Kidney epithelial cell (primary cell): ENCODE results near the gene CUL9. TPM values are rescaled to one million over a fixed set of nuclear protein-coding genes. Genes with fewer than 3 reads are reported as not detected.

ENCODE experiments used
- DNase-seq: peaks from one replicate; pipeline ENCODE4 v3.0.0-alpha.2; 2010; ENCODE audit warnings: low read depth
- H3K27me3 ChIP-seq: 2 replicates; pipeline ENCODE4 v1.6.0; 2011; ENCODE audit warnings: low read length; ENCODE audit not compliant: control insufficient read depth, insufficient read depth
- H3K36me3 ChIP-seq: 2 replicates; pipeline ENCODE4 v1.5.1; 2011; ENCODE audit warnings: low read length; ENCODE audit not compliant: control insufficient read depth, insufficient read depth
- H3K4me3 ChIP-seq: 2 replicates; pipeline ENCODE4 v1.5.1; 2011; ENCODE audit warnings: low read depth, mild to moderate bottlenecking, control low read depth, low read length
- total RNA-seq: library from RNA; depleted of rRNA; stranded (reverse); fragments of >200 nt; gene quantifications from 2 replicates; pipeline ENCODE4 v1.2.3, GENCODE V29; 2015
- TF ChIP-seq, protein P1 (sequence below): IDR thresholded peaks from 2 replicates; pipeline ENCODE4 v1.5.1; 2011; ENCODE audit warnings: mild to moderate bottlenecking, moderate library complexity, low read length, control low read depth, inconsistent platforms; ENCODE audit not compliant: insufficient read depth, poor library complexity, severe bottlenecking

CUL9 gene
- total RNA-seq, 1 donor from 2014 or later: 41.1 TPM

DNA sequence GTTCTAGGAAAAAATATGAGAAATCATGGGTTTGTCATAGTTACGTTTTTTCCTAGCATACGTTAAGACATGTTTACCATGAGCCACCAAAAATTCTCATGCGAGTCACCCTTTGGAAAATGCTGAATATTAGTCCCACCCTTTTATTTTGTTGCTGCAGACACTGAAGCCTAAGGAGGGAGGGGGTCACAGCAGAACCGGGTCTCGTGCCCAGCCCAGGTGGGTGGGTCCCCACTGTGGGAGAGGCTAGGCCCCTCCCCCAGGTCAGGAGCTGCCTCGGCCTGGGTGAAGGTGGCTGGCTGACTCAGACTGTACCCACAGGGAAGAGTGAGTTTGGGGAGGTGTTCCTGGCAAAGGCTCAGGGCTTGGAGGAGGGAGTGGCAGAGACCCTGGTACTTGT lies 37.1 kb upstream of the CUL9 start:
- Histone ChIP-seq H3K27me3 (no peaks in the 10 kb centered on the region), H3K4me3 (no peak overlapping the region), H3K36me3 (peaks cover 1% of the 10 kb centered on the region)
- no peak for DNase-seq
- TF ChIP-seq, protein P1, sequence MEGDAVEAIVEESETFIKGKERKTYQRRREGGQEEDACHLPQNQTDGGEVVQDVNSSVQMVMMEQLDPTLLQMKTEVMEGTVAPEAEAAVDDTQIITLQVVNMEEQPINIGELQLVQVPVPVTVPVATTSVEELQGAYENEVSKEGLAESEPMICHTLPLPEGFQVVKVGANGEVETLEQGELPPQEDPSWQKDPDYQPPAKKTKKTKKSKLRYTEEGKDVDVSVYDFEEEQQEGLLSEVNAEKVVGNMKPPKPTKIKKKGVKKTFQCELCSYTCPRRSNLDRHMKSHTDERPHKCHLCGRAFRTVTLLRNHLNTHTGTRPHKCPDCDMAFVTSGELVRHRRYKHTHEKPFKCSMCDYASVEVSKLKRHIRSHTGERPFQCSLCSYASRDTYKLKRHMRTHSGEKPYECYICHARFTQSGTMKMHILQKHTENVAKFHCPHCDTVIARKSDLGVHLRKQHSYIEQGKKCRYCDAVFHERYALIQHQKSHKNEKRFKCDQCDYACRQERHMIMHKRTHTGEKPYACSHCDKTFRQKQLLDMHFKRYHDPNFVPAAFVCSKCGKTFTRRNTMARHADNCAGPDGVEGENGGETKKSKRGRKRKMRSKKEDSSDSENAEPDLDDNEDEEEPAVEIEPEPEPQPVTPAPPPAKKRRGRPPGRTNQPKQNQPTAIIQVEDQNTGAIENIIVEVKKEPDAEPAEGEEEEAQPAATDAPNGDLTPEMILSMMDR: no peak

DNA sequence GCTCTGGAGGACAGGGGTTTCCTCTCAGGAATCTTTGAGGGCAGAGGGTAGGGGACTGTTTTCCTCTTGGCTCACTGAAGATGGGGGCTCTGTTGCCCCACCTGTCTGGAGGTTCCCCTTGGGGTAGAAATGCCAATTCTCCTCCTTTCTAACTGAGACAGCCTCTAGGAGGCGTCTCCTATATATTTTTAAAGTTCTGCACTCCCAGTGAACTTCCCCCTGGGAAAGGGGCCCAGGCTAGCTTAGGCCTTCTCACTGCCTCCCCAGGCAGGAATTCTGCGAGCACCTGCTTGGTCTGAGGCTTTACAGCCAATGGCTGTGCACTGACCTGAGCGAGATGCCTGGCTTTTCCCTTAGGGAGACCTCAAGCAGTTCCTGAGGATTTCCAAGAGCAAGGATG lies 35.7 kb upstream of the CUL9 start:
- H3K4me3 ChIP-seq: no peak overlapping the region
- TF ChIP-seq, protein P1: no peak

DNA sequence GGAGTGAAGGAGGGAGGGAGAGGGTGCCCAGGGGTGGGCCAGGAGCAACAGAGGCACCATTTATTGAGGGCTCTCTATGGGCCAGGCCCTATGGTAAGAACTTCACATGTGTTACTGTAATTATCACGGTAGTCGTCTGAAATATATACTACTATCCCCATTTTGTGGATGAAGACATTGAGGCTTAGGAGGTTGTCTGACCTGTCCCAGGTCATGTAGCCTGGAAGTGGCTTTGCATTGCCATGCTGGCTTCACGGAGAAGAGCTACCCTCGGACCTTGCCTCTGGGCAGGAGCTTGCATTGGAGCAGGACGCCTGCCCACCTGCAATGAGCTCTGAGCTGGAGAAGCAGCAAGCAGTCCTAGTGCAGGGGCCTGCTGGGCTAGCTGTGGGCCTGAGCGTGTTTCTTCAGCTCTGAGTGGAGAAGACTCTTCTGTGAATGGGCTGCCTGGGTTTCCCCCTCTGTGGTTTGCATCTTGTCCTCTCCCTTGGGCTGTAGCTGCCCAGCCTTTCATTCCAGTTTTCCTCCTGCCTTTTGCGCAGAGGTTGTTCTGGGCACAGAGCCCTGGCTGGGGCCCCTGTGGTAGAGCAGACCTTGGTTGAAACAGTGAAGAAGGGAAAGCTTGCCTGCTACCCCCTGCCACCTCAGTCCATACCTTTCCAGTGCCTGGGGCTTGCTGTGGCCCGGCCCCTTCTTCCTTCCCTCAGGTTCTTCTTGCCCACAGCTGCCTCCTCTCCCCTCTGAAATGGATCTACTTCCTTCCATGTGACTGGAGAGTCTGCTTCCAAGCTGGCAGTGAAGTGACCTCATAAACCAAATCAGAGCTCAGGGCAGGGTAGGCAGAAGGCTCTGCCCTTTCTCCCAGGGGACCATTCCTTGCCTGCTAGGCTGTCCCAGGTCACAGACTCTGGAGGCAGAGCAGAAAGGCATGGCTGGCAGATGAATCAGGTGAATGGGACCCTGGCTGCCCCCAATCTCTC lies 35.0 kb upstream of the CUL9 start:
- no peak overlapping the region for H3K4me3 ChIP-seq
- DNase-seq: no peak
- peaks cover 1% of the 10 kb centered on the region for H3K36me3 ChIP-seq
- TF ChIP-seq, protein P1: no peak
- H3K27me3 ChIP-seq: no peaks in the 10 kb centered on the region

More for the DNA sequence above, 35.7 kb upstream of the CUL9 start:
- no peaks in the 10 kb centered on the region for H3K27me3 ChIP-seq
- DNase-seq: no peak
- peaks cover 1% of the 10 kb centered on the region for H3K36me3 ChIP-seq

DNA sequence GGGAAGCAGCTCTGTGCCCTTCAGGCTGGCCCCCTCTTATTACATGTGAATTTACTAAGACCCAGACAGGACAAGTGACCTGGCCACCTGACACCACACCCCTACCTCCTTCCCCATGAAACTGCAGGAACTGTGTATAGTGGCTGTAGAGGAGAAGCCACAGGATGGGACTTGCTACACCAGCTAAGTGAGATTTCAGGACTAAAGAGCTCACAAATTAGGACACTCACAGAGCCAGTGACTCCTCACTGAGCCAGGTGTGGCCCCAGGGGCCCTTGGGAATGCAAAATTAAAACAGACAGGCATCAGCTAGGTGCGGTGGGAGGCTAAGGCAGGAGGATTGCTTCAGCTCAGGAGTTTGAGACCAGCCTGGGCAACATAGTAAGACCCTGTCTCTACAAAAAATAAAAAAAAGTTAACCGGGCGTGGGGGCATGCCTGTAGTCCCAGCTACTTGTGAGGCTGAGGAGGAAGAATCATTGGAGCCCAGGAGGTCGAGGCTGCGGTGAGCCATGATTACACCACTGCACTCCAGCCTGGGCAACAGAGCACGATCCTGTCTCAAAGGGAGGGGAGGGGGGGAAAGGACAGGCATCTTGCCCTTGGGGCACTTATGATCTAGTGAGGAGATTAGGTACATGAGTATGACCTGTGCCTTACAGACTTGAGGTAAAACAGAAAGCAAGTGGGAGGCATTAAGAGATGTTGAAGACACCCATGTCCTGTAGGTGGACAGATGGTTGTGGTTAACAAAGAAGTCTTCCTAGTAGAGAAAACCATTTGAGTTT lies 34.1 kb upstream of the CUL9 start:
- H3K27me3 ChIP-seq: no peaks in the 10 kb centered on the region
- peaks cover 1% of the 10 kb centered on the region for H3K36me3 ChIP-seq
- H3K4me3 ChIP-seq: no peak overlapping the region
- no peak for DNase-seq
- TF ChIP-seq, protein P1: no peak

DNA sequence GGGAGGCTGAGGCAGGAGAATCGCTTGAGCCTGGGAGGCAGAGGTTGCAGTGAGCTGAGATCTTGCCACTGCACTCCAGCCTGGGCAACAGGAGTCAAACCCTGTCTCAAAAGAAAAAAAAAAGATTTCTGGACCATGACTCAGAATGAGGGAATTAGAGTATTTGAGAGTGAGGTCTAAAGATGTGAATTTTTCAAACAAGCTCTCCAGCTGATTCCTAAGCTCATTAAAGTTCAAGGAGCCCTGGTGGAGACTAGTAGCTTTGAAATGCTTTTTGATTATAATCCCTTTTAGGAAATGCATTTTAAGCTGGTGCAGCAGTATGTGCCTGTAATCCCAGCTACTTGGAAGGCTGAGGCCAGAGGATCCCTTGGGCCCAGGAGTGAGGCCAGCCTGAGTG lies 32.7 kb upstream of the CUL9 start:
- Histone ChIP-seq H3K27me3 (no peaks in the 10 kb centered on the region), H3K36me3 (peaks cover 1% of the 10 kb centered on the region), H3K4me3 (no peak overlapping the region)
- TF ChIP-seq, protein P1: no peak
- DNase-seq: no peak
